ENCODE results near the gene MCIDAS. TPM values are rescaled to one million over a fixed set of nuclear protein-coding genes. Genes with fewer than 3 reads are reported as not detected.

Gene MCIDAS
- polyA plus RNA-seq, 4 donors, result 0.77 to 1.1 (median 0.96) TPM

GRCh38 chr5:55222985-55223811 is 3.9 kb downstream of the MCIDAS start:
- DNase-seq (ENCODE audit: low read depth in 4 of 4, low spot score in 2 of 4), result no peak

- DNase-seq (ENCODE audit: low read depth in 4 of 4, low spot score in 2 of 4), result no peak
These were observed 4.8 kb downstream of the MCIDAS start for GRCh38 chr5:55222092-55222984.

- DNase-seq (ENCODE audit: low read depth in 4 of 4, low spot score in 2 of 4), result no peak
These were observed 6.5 kb downstream of the MCIDAS start for GRCh38 chr5:55220433-55221185.

GRCh38 chr5:55219770-55220169 is 7.3 kb downstream of the MCIDAS start:
- no peak for DNase-seq (ENCODE audit: low read depth in 4 of 4, low spot score in 2 of 4)

DNA sequence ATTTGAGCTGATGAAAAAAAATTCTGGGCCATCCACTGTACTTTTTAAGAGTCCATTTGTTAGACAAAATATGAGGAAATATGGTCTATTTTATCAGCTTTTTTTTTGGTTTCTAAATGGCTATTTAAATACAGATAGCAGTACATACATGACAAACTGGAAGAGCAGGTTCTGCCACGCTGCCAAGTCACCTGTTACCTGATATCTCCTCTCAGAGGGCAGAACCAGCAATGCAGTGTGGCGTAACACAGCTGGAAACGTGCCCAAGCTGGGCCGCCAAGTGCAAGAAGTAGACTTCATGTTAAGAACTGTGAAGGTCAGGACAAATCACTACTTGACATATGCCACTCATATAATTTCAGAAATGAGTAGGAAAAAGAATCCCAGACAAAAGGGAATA is 8.1 kb downstream of the MCIDAS start:
- DNase-seq (ENCODE audit: low read depth in 4 of 4, low spot score in 2 of 4), result no peak

DNA sequence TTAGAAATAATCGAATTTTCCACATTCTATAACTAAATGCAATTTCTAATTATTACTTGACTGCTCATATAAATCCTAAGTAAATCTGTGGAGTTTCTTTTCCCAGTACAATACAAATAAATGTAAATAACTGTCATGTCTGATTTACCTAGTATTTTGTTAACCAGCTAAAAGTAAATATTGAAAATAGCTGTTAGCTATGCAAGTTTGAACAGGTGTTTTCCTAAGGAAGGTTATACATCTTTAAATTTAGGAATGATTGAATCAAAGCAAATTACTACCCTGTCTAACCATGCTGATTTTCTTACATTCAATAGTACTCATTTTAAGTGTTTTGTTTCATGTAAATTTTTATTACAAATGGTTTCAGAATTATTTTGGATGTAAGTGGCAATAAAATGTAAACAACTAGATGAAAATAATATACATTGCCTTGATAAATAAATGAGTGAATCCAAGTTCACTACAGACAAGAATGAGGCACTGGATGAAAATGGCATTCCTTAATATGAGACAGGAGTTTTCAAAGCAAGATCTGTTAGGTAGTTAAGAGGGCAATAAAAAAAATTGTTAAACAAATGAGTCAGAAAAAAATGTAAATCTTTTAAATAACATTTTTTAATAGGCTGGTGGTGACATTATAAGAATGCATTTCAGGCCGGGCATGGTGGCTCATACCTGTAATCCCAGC is 15.8 kb downstream of the MCIDAS start:
- DNase-seq (ENCODE audit: low read depth in 4 of 4, low spot score in 2 of 4), result no peak

DNA sequence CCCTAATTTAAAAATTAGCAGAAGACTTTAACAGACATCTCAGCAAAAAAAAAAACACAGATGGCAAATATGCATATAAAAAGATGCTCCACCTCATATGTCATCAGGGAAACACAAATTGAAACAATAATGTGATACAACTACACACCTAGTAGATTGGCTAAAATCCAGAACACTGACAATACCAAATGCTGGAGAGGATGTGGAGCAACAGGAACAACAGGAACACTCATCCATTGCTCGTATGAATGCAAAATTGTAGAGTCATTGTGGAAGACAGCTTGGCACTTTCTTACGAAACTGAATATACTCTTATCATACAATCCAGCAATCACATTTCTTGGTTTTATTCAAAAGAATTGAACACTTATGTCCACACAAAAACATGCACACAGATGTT is 22.1 kb downstream of the MCIDAS start:
- DNase-seq (ENCODE audit: low read depth in 4 of 4, low spot score in 2 of 4), result no peak

DNA sequence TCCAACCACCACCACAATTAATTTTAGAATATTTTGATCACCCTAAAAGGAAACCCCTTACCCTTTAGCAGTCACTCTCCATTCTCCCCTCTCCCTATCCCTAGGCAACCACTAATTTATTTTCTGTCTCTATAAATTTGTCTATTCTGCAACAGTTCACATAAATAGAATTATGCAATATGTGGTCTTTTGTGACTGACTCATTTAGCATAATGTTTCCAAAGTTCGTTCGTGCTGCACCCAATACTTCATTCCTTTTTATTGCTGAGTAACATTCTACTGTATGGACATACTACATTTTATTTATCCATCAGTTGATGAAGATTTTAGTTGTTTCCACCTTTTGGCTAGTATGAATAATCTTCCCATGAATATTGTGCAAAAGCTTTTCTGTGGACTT is 36.0 kb downstream of the MCIDAS start:
- DNase-seq (ENCODE audit: low read depth in 4 of 4, low spot score in 2 of 4), result no peak

DNA sequence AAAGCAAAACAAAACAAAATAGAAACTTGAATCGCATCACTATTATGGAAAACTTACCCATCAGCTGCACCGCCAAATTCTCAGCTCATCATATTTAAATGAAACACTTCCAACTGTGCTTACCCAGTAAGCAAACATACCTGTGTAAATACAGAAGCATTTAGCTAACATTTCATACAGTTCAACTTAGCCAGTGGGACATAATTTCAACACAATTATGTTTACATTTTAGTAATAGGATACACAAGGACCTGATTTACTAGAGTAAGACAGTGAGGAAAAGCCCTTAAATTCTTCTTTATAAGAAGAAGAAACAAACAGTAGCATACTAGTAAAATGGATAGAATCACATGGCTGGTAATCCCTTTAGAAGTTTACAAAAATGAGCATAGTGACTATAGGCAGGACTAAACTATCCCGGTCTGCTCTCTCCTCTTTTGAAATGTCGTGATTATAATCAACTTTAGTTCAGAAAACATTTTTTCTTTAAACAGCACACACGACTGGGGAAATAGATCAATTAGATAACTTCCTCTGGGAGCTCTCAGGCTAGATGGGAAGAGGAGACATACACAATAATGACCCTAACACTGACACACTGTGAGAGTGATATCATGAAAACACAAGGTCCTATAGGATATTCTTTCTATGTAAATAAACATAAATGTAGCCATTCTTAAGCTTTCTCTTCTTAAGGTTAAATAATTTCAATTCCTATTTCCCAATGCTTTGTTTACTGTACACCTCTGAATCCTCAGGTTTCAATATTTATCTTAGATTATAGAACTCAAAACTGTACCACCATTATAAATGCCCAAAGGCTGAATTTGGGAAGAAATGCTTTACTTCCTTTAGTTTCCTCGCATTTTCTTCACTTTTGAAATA is 38.2 kb downstream of the MCIDAS start:
- no peak for DNase-seq (ENCODE audit: low read depth in 4 of 4, low spot score in 2 of 4)

GRCh38 chr5:55187370-55187769 is 39.7 kb downstream of the MCIDAS start:
- DNase-seq (ENCODE audit: low read depth in 4 of 4, low spot score in 2 of 4), result no peak

DNA sequence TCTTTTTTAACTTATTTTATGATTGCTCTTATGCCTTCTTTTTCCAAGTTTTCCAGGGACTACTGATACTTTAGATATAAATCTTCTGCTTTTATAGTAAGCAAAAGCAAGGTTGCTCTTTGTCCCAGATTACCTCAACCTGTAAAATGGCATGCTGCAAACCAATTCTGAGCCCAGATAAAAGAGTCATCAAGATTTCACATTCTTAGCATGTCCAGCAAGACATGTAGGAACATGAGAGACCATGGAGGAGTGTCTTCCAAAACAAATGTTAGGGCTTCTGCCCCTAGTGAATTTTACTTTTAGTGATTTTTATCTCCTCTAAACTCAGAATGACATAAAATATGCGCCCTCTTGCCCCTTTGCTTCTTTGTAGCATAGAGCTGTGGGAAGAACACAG is 47.1 kb downstream of the MCIDAS start:
- DNase-seq (ENCODE audit: low read depth in 4 of 4, low spot score in 2 of 4), result no peak

- no peak for DNase-seq (ENCODE audit: low read depth in 4 of 4, low spot score in 2 of 4)
These were observed 50.0 kb downstream of the MCIDAS start for GRCh38 chr5:55177078-55177477.

DNA sequence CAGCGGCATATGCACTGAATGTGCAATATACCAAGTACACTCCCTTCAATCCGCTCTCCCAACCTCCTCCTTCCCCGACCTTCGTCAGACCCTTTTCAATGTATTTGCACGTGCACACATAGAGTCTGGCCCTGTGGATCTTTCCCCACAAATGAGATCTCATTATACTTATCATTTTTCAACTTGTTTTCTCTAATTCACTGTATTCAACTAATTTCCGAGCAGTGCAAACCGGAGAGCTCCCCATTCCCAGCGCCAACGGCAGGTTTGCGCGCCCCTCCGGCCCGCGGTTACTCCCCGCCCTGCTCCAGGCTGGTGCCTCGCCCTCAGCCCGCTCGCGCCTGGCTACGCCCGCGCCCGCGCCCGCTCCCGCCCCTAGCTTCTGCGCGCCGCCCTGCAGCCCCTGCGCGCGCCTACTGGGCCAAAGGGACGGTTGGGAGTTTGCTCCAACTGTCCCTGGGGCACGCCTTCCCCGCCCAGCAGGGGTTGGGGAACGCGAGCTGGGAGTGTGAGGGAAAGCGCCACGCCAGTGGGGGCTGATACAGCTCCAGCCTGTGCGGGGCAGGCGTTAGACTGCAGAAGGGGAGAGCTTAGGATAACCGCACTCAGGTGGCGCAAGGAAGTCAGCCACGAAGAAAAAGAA is 50.8 kb downstream of the MCIDAS start:
- no peak for DNase-seq (ENCODE audit: low read depth in 4 of 4, low spot score in 2 of 4)

DNA sequence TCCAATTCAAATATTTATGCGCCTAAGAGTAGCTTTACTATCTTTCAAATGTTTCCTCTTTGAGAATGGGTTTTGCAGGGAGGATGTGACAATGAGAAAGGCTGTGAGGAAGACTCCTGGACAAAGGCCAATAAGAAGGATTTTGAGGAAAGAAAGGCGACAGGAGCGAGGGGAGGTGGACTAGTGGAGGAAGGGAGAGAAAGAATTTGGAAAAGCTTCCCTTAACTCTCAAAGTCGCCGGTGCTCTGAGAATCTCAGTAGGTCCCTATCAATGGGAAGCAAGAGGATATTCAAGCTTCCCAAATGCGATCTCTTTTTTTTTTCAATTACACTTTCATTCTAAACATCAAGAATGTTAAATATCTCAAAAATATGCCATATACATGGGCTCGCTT is 51.3 kb downstream of the MCIDAS start:
- no peak for DNase-seq (ENCODE audit: low read depth in 4 of 4, low spot score in 2 of 4)

GRCh38 chr5:55173687-55174230 is 53.4 kb downstream of the MCIDAS start:
- no peak for DNase-seq (ENCODE audit: low read depth in 4 of 4, low spot score in 2 of 4)

DNA sequence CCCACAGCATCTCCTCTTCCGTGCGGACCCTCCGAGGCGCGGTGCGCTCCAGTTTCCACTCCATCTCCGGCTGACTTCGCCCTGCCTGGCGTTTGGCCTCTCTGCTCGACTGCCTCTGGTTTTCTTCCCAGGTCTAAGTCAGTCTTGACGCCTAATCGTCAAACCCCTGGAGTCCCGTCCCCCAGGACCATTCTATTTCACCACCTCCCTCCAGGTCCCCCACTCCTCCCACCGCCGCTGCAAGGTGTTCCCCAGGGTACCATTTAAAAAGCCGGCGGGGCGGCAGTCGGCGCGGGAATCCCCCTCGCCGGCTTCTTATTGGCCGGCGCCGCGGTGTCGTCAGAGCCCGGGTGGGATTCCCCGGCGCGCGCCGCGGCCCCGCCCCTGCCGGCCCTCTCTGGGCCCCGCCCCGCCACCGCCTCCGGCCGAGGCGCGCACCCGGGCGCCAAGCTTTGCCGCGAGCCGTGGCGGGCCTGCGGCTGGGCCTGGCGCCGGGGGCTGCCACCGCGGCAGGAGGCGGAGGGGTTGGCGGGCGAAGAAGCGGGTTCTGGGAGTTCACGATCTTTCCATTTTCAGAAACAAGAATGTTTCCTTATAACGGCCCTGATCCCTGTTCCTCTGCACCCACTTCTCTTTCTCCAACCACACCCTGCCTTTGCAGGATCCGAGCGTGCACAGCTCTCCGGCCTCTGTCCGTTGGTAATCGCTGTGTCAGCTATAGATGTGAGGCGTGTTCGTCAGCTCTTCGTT is 54.0 kb downstream of the MCIDAS start, which contains the start of gene CDC20B:
CDC20B (minus strand) TSS at position 241 of the 750 bp plus-strand sequence; CDS start at position 64, 177 bp downstream.
- no peak for DNase-seq (ENCODE audit: low read depth in 4 of 4, low spot score in 2 of 4)

DNA sequence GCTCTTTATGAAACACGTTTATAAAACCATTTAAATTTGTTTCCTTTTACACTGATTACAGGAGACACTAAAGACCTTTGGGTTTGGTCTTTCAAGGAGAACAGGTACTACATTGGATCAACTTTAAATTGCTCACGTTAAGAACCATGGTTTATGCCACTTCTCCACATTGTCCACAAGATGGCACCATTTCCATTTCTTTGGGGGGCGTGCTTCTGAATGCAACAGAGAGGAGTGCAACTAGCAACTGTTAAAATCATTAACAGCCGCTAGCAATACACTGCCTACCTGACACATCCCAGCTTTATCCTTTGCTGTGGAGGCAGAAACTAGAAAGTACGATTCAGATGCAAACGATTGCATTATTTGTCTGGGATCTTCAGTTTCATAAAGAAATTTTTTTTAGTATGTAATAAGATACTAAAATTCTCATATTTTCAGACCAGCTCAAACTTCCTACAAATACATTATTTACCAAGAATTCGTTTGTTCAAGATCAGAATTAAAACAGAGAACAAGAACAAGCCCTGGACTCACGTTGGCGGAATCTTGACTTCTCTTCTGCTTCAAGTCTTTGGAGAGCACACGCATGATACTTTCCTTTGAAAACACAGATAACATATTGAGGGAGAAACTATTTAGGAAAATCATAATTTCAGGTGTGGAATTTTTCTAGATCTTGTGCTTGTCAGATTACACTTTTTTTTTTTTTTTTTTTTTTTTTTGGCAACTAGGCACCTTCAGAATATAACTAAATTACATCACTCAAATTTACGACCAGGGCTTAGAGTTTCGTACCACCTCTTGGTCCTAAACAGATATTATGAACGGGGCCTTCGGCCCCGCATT is 54.8 kb downstream of the MCIDAS start:
- DNase-seq (ENCODE audit: low read depth in 4 of 4, low spot score in 2 of 4), result peak in 2 of 4 donors; percentile 66 to 83
